M059J (cell line): Measurements from ENCODE around the gene SSTR3. TPM values are rescaled to one million over a fixed set of nuclear protein-coding genes. Genes with fewer than 3 reads are reported as not detected.
"Not testable (repeated sequence)": the region's sequence is repeated elsewhere in the genome, so short reads cannot be mapped to it uniquely, and the experiment has no call there.

ENCODE experiments used
- DNase-seq: peaks from one replicate; pipeline ENCODE4 v3.0.0-alpha.2; 2012; ENCODE audit warnings: low read depth
- total RNA-seq: library from RNA; depleted of rRNA; stranded (reverse); fragments of >200 nt; shearing (Covaris generic); gene quantifications from 2 replicates; pipeline ENCODE4 v1.2.3, GENCODE V29; 2014

SSTR3 gene
- total RNA-seq, 1 experiment from 2014 or later = not detected

GRCh38 chr22:37242395-37242918, 30.2 kb upstream of the SSTR3 start:
- peak; percentile 71 for DNase-seq

- no peak for DNase-seq
Measured at GRCh38 chr22:37241351-37242142, 29.3 kb upstream of the SSTR3 start.

GRCh38 chr22:37240941-37241320, 28.7 kb upstream of the SSTR3 start:
- DNase-seq = no peak

- no peak for DNase-seq
Measured at GRCh38 chr22:37240240-37240940, 28.1 kb upstream of the SSTR3 start.

- no peak for DNase-seq
Measured at GRCh38 chr22:37239336-37240239, 27.3 kb upstream of the SSTR3 start.

- DNase-seq = peak; percentile 49
Measured at GRCh38 chr22:37237371-37238268, 25.3 kb upstream of the SSTR3 start.

- DNase-seq = no peak
Measured at GRCh38 chr22:37235897-37236607, 23.8 kb upstream of the SSTR3 start.

- DNase-seq = no peak
Measured at GRCh38 chr22:37234736-37235711, 22.7 kb upstream of the SSTR3 start.

- DNase-seq = no peak
Measured at GRCh38 chr22:37233751-37234631, 21.7 kb upstream of the SSTR3 start.

GRCh38 chr22:37233371-37233750, 21.1 kb upstream of the SSTR3 start:
- DNase-seq = not testable (repeated sequence)

GRCh38 chr22:37232140-37232998, 20.1 kb upstream of the SSTR3 start:
- DNase-seq = no peak

GRCh38 chr22:37231406-37232139, 19.3 kb upstream of the SSTR3 start:
- no peak for DNase-seq

GRCh38 chr22:37230673-37231405, 18.6 kb upstream of the SSTR3 start:
- no peak for DNase-seq

GRCh38 chr22:37229805-37230672, 17.8 kb upstream of the SSTR3 start:
- DNase-seq = peak; percentile 93
